BJ (cell line): ENCODE data around the gene BANP. TPM values are rescaled to one million over a fixed set of nuclear protein-coding genes. Genes with fewer than 3 reads are reported as not detected.

Experiments
- CTCF ChIA-PET: fragments of 350-600 bp; formaldehyde crosslinking; extraction: SDS; loops from one replicate; lab custom pipeline; 2021; ENCODE audit warnings: antibody characterized with exemption, inconsistent platforms; lab: Yijun Ruan, JAX
- POLR2A ChIA-PET: fragments of 300-600 bp; sonication (Branson Sonifier 250); formaldehyde crosslinking; extraction: SDS; loops from one replicate; lab custom pipeline; 2021; ENCODE audit warnings: antibody characterized with exemption; lab: Charles Lee
- DNase-seq: peaks from one replicate; pipeline ENCODE4 v3.0.0-alpha.2; 2011; ENCODE audit warnings: low read depth
- H3K27me3 ChIP-seq: 2 replicates; pipeline ENCODE4 v1.6.0; 2011; ENCODE audit warnings: low read length; ENCODE audit not compliant: control insufficient read depth, insufficient read depth
- H3K36me3 ChIP-seq: 2 replicates; pipeline ENCODE4 v1.5.1; 2011; ENCODE audit warnings: low read length; ENCODE audit not compliant: control insufficient read depth, insufficient read depth
- H3K4me3 ChIP-seq: 2 replicates; pipeline ENCODE4 v1.5.1; 2011; ENCODE audit warnings: low read depth, mild to moderate bottlenecking, control low read depth, low read length
- polyA plus RNA-seq: library from polyadenylated mRNA; depleted of rRNA; stranded (reverse); fragments of >200 nt; gene quantifications from 2 replicates; pipeline ENCODE4 v1.2.3, GENCODE V29; 2011
- TF ChIP-seq, protein P1 (sequence below): IDR thresholded peaks from 2 replicates; pipeline ENCODE4 v1.5.1; 2011; ENCODE audit warnings: low read depth, mild to moderate bottlenecking, control low read depth, inconsistent platforms, low read length, moderate library complexity; ENCODE audit not compliant: insufficient read depth

The BANP gene
- polyA plus RNA-seq, 1 experiment: 16.5 TPM

DNA sequence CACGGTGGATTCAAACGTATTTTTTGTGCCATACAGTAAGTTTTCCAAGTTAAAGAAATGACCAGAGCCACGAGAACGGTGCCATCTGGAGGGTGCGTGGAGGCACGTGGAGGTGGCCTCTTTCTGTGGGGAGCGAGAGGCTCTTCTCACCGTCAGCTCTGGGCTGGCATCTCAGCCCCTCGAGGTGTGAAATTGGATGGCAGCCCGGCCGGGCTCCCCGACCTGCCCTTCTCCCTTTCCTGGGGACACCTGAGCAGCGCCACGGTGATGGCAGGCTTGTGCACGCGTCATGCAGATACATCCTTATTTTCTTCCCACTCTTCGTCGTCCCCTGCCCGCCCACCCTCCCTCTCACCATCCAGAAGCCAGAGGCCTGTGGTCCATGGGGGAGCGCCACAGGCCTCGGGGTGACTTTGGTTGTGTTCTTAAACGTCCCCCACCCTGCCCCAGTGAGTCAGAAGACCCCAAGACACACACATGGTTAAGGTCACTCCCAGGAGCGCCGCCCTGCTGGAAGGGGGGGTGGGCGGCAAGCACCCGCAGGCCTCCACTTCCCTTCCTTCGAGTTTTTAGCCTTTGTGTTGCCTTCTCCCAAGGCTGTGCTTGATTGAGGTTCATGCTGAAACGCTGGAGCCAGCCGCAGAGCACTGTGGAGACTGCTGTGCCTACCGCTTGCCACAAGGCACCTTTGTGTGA, 109.4 kb downstream of the BANP start:
- Histone ChIP-seq H3K36me3 (peaks cover 7% of the 10 kb centered on the region), H3K27me3 (no peaks in the 10 kb centered on the region), H3K4me3 (no peak overlapping the region)
- ChIA-PET POLR2A (no interaction called here), CTCF (interaction anchor here (1.1 kb wide), 1 partner anchor 11 kb away, joined by 3 read pairs; no protein-coding TSS in a partner anchor)
- no peak for DNase-seq
- TF ChIP-seq, protein P1, sequence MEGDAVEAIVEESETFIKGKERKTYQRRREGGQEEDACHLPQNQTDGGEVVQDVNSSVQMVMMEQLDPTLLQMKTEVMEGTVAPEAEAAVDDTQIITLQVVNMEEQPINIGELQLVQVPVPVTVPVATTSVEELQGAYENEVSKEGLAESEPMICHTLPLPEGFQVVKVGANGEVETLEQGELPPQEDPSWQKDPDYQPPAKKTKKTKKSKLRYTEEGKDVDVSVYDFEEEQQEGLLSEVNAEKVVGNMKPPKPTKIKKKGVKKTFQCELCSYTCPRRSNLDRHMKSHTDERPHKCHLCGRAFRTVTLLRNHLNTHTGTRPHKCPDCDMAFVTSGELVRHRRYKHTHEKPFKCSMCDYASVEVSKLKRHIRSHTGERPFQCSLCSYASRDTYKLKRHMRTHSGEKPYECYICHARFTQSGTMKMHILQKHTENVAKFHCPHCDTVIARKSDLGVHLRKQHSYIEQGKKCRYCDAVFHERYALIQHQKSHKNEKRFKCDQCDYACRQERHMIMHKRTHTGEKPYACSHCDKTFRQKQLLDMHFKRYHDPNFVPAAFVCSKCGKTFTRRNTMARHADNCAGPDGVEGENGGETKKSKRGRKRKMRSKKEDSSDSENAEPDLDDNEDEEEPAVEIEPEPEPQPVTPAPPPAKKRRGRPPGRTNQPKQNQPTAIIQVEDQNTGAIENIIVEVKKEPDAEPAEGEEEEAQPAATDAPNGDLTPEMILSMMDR: no peak

DNA sequence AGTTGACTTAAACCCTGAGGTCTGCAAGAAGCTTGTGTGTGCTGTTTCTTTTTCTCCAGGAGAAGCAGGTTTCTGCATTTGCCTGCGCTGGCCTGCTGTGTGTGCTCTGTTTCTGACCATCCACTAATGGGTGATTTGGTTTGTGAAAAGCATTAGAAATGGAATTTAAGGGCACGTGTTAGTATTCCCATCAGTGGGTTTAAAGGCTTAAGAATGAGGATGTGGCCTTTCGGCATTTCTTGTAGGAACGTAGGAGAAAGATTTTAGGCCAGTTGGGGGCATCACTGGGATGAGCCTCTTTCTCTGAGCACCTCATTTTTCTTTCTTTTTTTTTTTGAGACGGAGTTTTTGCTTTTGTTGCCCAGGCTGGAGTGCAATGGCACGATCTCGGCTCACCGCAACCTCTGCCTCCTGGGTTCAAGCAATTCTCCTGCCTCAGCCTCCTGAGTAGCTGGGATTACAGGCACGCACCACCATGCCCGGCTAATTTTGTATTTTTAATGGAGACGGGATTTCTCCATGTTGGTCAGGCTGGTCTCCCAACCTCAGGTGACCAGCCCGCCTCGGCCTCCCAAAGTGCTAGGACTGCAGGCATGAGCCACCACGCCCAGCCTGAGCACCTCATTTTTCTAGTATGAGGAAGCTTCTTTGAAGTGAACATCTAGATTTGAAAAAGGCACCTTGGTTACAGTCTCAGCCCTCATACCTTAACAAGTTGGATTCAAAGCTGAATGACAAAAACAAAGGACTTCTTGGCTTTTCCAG, 110.3 kb downstream of the BANP start:
- no peaks in the 10 kb centered on the region for H3K27me3 ChIP-seq
- POLR2A ChIA-PET: no interaction called here
- CTCF ChIA-PET: interaction anchor here (0.6 to 2.1 kb wide), 3 partner anchors 13 to 296 kb away, joined by 4 to 9 read pairs (median 4); no protein-coding TSS in a partner anchor
- H3K36me3 ChIP-seq: peaks cover 7% of the 10 kb centered on the region
- no peak for DNase-seq
- TF ChIP-seq, protein P1: no peak
- no peak overlapping the region for H3K4me3 ChIP-seq

DNA sequence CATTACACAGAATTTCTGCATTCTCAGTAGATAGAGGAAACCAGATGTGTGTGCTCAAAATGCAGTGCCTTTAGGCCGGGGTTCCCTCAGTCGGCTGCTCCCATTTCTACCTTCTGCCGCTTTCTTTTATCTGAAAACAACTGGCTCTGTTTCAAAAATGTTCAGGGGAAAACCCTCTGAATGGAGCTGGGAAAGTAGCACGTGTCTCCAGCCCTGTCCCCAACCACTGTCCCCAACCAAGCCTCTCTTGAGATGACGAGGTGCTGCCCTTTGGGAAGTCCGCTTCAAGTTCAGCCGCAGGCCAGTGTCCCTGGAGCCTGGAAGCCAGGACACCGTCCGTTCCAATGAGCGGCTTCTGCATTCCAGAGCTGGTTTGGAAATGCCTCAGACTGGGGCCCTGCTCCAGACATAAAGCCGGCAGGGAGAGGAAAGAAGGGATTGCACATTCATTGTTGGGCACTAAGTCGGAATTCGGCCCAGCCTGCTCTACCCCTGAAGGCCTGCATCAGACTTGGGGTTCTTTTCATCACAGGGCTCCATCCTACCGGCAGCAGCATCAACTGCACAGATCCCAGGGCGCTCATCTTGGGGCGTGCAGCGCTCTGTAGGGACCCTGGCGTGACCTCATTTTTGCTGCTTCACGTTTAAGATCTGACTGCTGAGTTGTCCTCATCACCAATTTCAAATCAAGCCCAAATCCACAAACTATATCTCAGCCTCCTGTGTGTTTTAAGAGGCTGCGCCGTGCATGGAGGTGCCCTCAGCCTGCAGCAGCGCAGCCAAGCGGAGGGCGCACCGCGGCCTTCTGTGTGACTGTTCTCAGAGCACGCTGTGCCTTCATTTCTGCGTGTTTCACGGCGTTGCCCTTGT, 111.3 kb downstream of the BANP start:
- POLR2A ChIA-PET: interaction anchor here (0.7 kb wide), 1 partner anchor 11 kb away, joined by 3 read pairs; no protein-coding TSS in a partner anchor
- TF ChIP-seq, protein P1: no peak
- H3K36me3 ChIP-seq: peaks cover 7% of the 10 kb centered on the region
- H3K27me3 ChIP-seq: no peaks in the 10 kb centered on the region
- peak; percentile 51 for DNase-seq
- no peak overlapping the region for H3K4me3 ChIP-seq
- CTCF ChIA-PET: interaction anchor here (0.9 to 2.7 kb wide), 14 partner anchors 11 to 375 kb away, joined by 3 to 9 read pairs (median 4); no protein-coding TSS in a partner anchor

DNA sequence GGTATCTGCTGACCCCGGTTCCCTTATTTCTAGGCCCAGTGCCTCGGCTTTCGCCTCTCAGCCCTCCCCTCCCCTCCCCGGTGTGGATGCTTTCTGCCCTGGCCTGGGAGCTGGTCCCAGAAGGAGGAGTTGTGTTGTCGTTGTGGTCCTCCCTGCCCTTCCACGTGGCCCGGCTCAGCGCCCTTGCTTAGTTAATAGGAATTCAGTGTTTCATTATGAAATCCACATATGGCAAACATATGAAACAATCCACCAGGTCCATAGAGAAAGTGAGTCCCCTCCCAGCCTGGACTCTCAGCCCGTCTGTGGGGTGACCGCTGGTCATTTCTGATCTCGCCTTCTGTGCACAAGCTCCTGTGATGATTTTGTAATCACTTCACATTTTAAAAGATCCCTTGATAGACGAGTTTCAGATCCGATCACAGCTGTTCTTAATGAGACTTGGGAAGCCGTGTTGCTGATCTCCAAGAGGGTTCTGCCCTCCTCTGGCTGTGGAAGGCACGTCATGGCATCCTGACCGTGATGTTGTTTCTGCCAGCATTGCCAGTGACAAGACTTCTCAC, 112.1 kb downstream of the BANP start:
- peaks cover 7% of the 10 kb centered on the region for H3K36me3 ChIP-seq
- DNase-seq: peak; percentile 92
- TF ChIP-seq, protein P1: peak; percentile 66
- ChIA-PET POLR2A (interaction anchor here (0.5 kb wide), 1 partner anchor 17 kb away, joined by 9 read pairs; no protein-coding TSS in a partner anchor), CTCF (interaction anchor here (0.9 to 2.7 kb wide), 13 partner anchors 10 to 375 kb away, joined by 3 to 9 read pairs (median 4); no protein-coding TSS in a partner anchor)
- no peaks in the 10 kb centered on the region for H3K27me3 ChIP-seq
- no peak overlapping the region for H3K4me3 ChIP-seq
